ENCODE results near the gene GPR75.

The GPR75 gene

GRCh38 chr2:53865264-53865663 is 5.5 kb upstream of the GPR75 start:
- H3K4me2 ChIP-seq (ENCODE audit: low read length), result no peak overlapping the region
- H3K36me3 ChIP-seq (ENCODE audit: control insufficient read depth, insufficient read depth, low read length), result peaks cover 2% of the 10 kb centered on the region
- H4K8ac ChIP-seq (ENCODE audit: low read depth, low read length), result no peak overlapping the region
- no peak overlapping the region for H3K27ac ChIP-seq (ENCODE audit: low read depth, low read length)
- H3K4ac ChIP-seq (ENCODE audit: low read depth, low read length), result no peak overlapping the region
- no peak overlapping the region for H2AK5ac ChIP-seq (ENCODE audit: low read length)
- no peaks in the 10 kb centered on the region for H3K27me3 ChIP-seq (ENCODE audit: insufficient read depth, low read length, poor library complexity)
- no peaks in the 10 kb centered on the region for H3K4me1 ChIP-seq (ENCODE audit: control insufficient read depth, low read depth, low read length)
- no peak overlapping the region for H3K56ac ChIP-seq (ENCODE audit: low read length)
- no peak for DNase-seq
- H3K18ac ChIP-seq (ENCODE audit: low read length), result no peak overlapping the region
- H2BK15ac ChIP-seq (replicated peaks; ENCODE audit: low read depth), result no peak overlapping the region
- WGBS (ENCODE audit: extremely low coverage, insufficient coverage, low lambda C conversion rate), result no CpG with 5 or more reads among the region's 2 CpGs
- no peak overlapping the region for H4K5ac ChIP-seq (ENCODE audit: low read length)
- H3K4me3 ChIP-seq (ENCODE audit: low read length), result no peak overlapping the region
- H3K23ac ChIP-seq (ENCODE audit: low read length), result no peak overlapping the region
- no peak overlapping the region for H2BK5ac ChIP-seq (ENCODE audit: low read length)
- H2BK120ac ChIP-seq (ENCODE audit: low read depth, low read length), result no peak overlapping the region
- H3K9ac ChIP-seq (ENCODE audit: low read length), result no peak overlapping the region
- H3K79me2 ChIP-seq (ENCODE audit: control insufficient read depth, insufficient read depth, low read length), result no peaks in the 10 kb centered on the region
- H3K79me1 ChIP-seq (ENCODE audit: low read length), result no peaks in the 10 kb centered on the region

- no peak overlapping the region for H2BK5ac ChIP-seq (ENCODE audit: low read length)
- WGBS (ENCODE audit: extremely low coverage, insufficient coverage, low lambda C conversion rate), result no CpG with 5 or more reads among the region's 6 CpGs
- no peak overlapping the region for H3K9ac ChIP-seq (ENCODE audit: low read length)
- no peak overlapping the region for H3K4ac ChIP-seq (ENCODE audit: low read depth, low read length)
- no peak overlapping the region for H3K18ac ChIP-seq (ENCODE audit: low read length)
- no peak overlapping the region for H3K23ac ChIP-seq (ENCODE audit: low read length)
- DNase-seq, result no peak
- no peaks in the 10 kb centered on the region for H3K4me1 ChIP-seq (ENCODE audit: control insufficient read depth, low read depth, low read length)
- no peak overlapping the region for H3K4me2 ChIP-seq (ENCODE audit: low read length)
- H2AK5ac ChIP-seq (ENCODE audit: low read length), result no peak overlapping the region
- H2BK15ac ChIP-seq (replicated peaks; ENCODE audit: low read depth), result no peak overlapping the region
- H3K36me3 ChIP-seq (ENCODE audit: control insufficient read depth, insufficient read depth, low read length), result peaks cover 2% of the 10 kb centered on the region
- no peak overlapping the region for H3K56ac ChIP-seq (ENCODE audit: low read length)
- H3K79me1 ChIP-seq (ENCODE audit: low read length), result no peaks in the 10 kb centered on the region
- no peak overlapping the region for H4K5ac ChIP-seq (ENCODE audit: low read length)
- H2BK120ac ChIP-seq (ENCODE audit: low read depth, low read length), result no peak overlapping the region
- no peak overlapping the region for H4K8ac ChIP-seq (ENCODE audit: low read depth, low read length)
- H3K79me2 ChIP-seq (ENCODE audit: control insufficient read depth, insufficient read depth, low read length), result no peaks in the 10 kb centered on the region
- H3K4me3 ChIP-seq (ENCODE audit: low read length), result no peak overlapping the region
- H3K27me3 ChIP-seq (ENCODE audit: insufficient read depth, low read length, poor library complexity), result no peaks in the 10 kb centered on the region
- H3K27ac ChIP-seq (ENCODE audit: low read depth, low read length), result no peak overlapping the region
These were observed 3.9 kb upstream of the GPR75 start for GRCh38 chr2:53863538-53864227.

GRCh38 chr2:53861824-53862223 is 2.1 kb upstream of the GPR75 start:
- H2BK5ac ChIP-seq (ENCODE audit: low read length), result no peak overlapping the region
- no peaks in the 10 kb centered on the region for H3K79me1 ChIP-seq (ENCODE audit: low read length)
- DNase-seq, result no peak
- H4K5ac ChIP-seq (ENCODE audit: low read length), result no peak overlapping the region
- H3K27me3 ChIP-seq (ENCODE audit: insufficient read depth, low read length, poor library complexity), result no peaks in the 10 kb centered on the region
- H2BK15ac ChIP-seq (replicated peaks; ENCODE audit: low read depth), result no peak overlapping the region
- no peak overlapping the region for H2AK5ac ChIP-seq (ENCODE audit: low read length)
- H3K4me3 ChIP-seq (ENCODE audit: low read length), result no peak overlapping the region
- no CpG with 5 or more reads among the region's 5 CpGs for WGBS (ENCODE audit: extremely low coverage, insufficient coverage, low lambda C conversion rate)
- H3K56ac ChIP-seq (ENCODE audit: low read length), result no peak overlapping the region
- H3K79me2 ChIP-seq (ENCODE audit: control insufficient read depth, insufficient read depth, low read length), result no peaks in the 10 kb centered on the region
- no peak overlapping the region for H3K18ac ChIP-seq (ENCODE audit: low read length)
- H3K9ac ChIP-seq (ENCODE audit: low read length), result no peak overlapping the region
- peaks cover 2% of the 10 kb centered on the region for H3K36me3 ChIP-seq (ENCODE audit: control insufficient read depth, insufficient read depth, low read length)
- no peak overlapping the region for H2BK120ac ChIP-seq (ENCODE audit: low read depth, low read length)
- H3K27ac ChIP-seq (ENCODE audit: low read depth, low read length), result no peak overlapping the region
- H3K4ac ChIP-seq (ENCODE audit: low read depth, low read length), result no peak overlapping the region
- no peak overlapping the region for H3K4me2 ChIP-seq (ENCODE audit: low read length)
- no peaks in the 10 kb centered on the region for H3K4me1 ChIP-seq (ENCODE audit: control insufficient read depth, low read depth, low read length)
- H3K23ac ChIP-seq (ENCODE audit: low read length), result no peak overlapping the region
- H4K8ac ChIP-seq (ENCODE audit: low read depth, low read length), result no peak overlapping the region

- H3K4me1 ChIP-seq (ENCODE audit: control insufficient read depth, low read depth, low read length), result no peaks in the 10 kb centered on the region
- H3K79me1 ChIP-seq (ENCODE audit: low read length), result no peaks in the 10 kb centered on the region
- H2AK5ac ChIP-seq (ENCODE audit: low read length), result no peak overlapping the region
- no peak overlapping the region for H3K18ac ChIP-seq (ENCODE audit: low read length)
- H3K4me2 ChIP-seq (ENCODE audit: low read length), result no peak overlapping the region
- no peak overlapping the region for H3K23ac ChIP-seq (ENCODE audit: low read length)
- no peak overlapping the region for H2BK15ac ChIP-seq (replicated peaks; ENCODE audit: low read depth)
- no peak overlapping the region for H4K5ac ChIP-seq (ENCODE audit: low read length)
- H3K27me3 ChIP-seq (ENCODE audit: insufficient read depth, low read length, poor library complexity), result no peaks in the 10 kb centered on the region
- no peak overlapping the region for H3K56ac ChIP-seq (ENCODE audit: low read length)
- H2BK5ac ChIP-seq (ENCODE audit: low read length), result no peak overlapping the region
- no peak overlapping the region for H3K4me3 ChIP-seq (ENCODE audit: low read length)
- H2BK120ac ChIP-seq (ENCODE audit: low read depth, low read length), result no peak overlapping the region
- peaks cover 7% of the 10 kb centered on the region for H3K36me3 ChIP-seq (ENCODE audit: control insufficient read depth, insufficient read depth, low read length)
- H3K79me2 ChIP-seq (ENCODE audit: control insufficient read depth, insufficient read depth, low read length), result no peaks in the 10 kb centered on the region
- no peak overlapping the region for H4K8ac ChIP-seq (ENCODE audit: low read depth, low read length)
- H3K4ac ChIP-seq (ENCODE audit: low read depth, low read length), result no peak overlapping the region
- H3K9ac ChIP-seq (ENCODE audit: low read length), result no peak overlapping the region
- no CpG with 5 or more reads among the region's 2 CpGs for WGBS (ENCODE audit: extremely low coverage, insufficient coverage, low lambda C conversion rate)
- no peak overlapping the region for H3K27ac ChIP-seq (ENCODE audit: low read depth, low read length)
- DNase-seq, result no peak
These were observed 3.5 kb downstream of the GPR75 start for GRCh38 chr2:53856272-53856671.

- Histone ChIP-seq H2AK5ac (ENCODE audit: low read length) (no peak overlapping the region), H4K8ac (ENCODE audit: low read depth, low read length) (no peak overlapping the region), H3K18ac (ENCODE audit: low read length) (no peak overlapping the region), H3K79me2 (ENCODE audit: control insufficient read depth, insufficient read depth, low read length) (no peaks in the 10 kb centered on the region), H3K27me3 (ENCODE audit: insufficient read depth, low read length, poor library complexity) (no peaks in the 10 kb centered on the region), H3K4me2 (ENCODE audit: low read length) (no peak overlapping the region), H2BK120ac (ENCODE audit: low read depth, low read length) (no peak overlapping the region), H3K4me3 (ENCODE audit: low read length) (no peak overlapping the region), H3K27ac (ENCODE audit: low read depth, low read length) (no peak overlapping the region), H3K56ac (ENCODE audit: low read length) (no peak overlapping the region), H3K9ac (ENCODE audit: low read length) (no peak overlapping the region), H3K4me1 (ENCODE audit: control insufficient read depth, low read depth, low read length) (no peaks in the 10 kb centered on the region), H4K5ac (ENCODE audit: low read length) (no peak overlapping the region), H3K36me3 (ENCODE audit: control insufficient read depth, insufficient read depth, low read length) (peaks cover 7% of the 10 kb centered on the region), H2BK5ac (ENCODE audit: low read length) (no peak overlapping the region), H2BK15ac (replicated peaks; ENCODE audit: low read depth) (no peak overlapping the region), H3K23ac (ENCODE audit: low read length) (no peak overlapping the region), H3K4ac (ENCODE audit: low read depth, low read length) (no peak overlapping the region), H3K79me1 (ENCODE audit: low read length) (no peaks in the 10 kb centered on the region)
- DNase-seq, result no peak
- WGBS (ENCODE audit: extremely low coverage, insufficient coverage, low lambda C conversion rate), result no CpG with 5 or more reads among the region's 2 CpGs
These were observed 5.1 kb downstream of the GPR75 start for GRCh38 chr2:53854678-53855077.

- H4K5ac ChIP-seq (ENCODE audit: low read length), result no peak overlapping the region
- no peak overlapping the region for H3K4me3 ChIP-seq (ENCODE audit: low read length)
- H3K4me1 ChIP-seq (ENCODE audit: control insufficient read depth, low read depth, low read length), result no peaks in the 10 kb centered on the region
- H3K23ac ChIP-seq (ENCODE audit: low read length), result no peak overlapping the region
- no peak overlapping the region for H2BK5ac ChIP-seq (ENCODE audit: low read length)
- no peak overlapping the region for H3K9ac ChIP-seq (ENCODE audit: low read length)
- no peak overlapping the region for H2BK120ac ChIP-seq (ENCODE audit: low read depth, low read length)
- H3K79me2 ChIP-seq (ENCODE audit: control insufficient read depth, insufficient read depth, low read length), result no peaks in the 10 kb centered on the region
- no peak overlapping the region for H3K56ac ChIP-seq (ENCODE audit: low read length)
- no peak overlapping the region for H3K4ac ChIP-seq (ENCODE audit: low read depth, low read length)
- peaks cover 7% of the 10 kb centered on the region for H3K36me3 ChIP-seq (ENCODE audit: control insufficient read depth, insufficient read depth, low read length)
- H3K4me2 ChIP-seq (ENCODE audit: low read length), result no peak overlapping the region
- no peak overlapping the region for H2BK15ac ChIP-seq (replicated peaks; ENCODE audit: low read depth)
- no peak for DNase-seq
- H3K18ac ChIP-seq (ENCODE audit: low read length), result no peak overlapping the region
- no peaks in the 10 kb centered on the region for H3K79me1 ChIP-seq (ENCODE audit: low read length)
- 100% methylated on average over 1 of the region's 4 CpGs for WGBS (ENCODE audit: extremely low coverage, insufficient coverage, low lambda C conversion rate)
- no peak overlapping the region for H2AK5ac ChIP-seq (ENCODE audit: low read length)
- H3K27ac ChIP-seq (ENCODE audit: low read depth, low read length), result no peak overlapping the region
- H3K27me3 ChIP-seq (ENCODE audit: insufficient read depth, low read length, poor library complexity), result no peaks in the 10 kb centered on the region
- no peak overlapping the region for H4K8ac ChIP-seq (ENCODE audit: low read depth, low read length)
These were observed 7.2 kb downstream of the GPR75 start for GRCh38 chr2:53852532-53852931.

Measured in mesendoderm (in vitro differentiated cells).